A549 treated with DMSO at 1 μM for 4 hours (cell line): ENCODE data around the gene COX7B. TPM values are rescaled to one million over a fixed set of nuclear protein-coding genes. Genes with fewer than 3 reads are reported as not detected.

Experiments used
- total RNA-seq: library from RNA; stranded (reverse); fragments of 200-300 nt; extraction: Qiagen RNA extraction; gene quantifications from 5 replicates; pipeline ENCODE4 v1.2.3, GENCODE V29; 2022; ENCODE audit warnings: low read depth

Gene COX7B, protein sequence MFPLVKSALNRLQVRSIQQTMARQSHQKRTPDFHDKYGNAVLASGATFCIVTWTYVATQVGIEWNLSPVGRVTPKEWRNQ
- total RNA-seq: 557 to 700 TPM (median 577 TPM) in 5 replicates

DNA sequence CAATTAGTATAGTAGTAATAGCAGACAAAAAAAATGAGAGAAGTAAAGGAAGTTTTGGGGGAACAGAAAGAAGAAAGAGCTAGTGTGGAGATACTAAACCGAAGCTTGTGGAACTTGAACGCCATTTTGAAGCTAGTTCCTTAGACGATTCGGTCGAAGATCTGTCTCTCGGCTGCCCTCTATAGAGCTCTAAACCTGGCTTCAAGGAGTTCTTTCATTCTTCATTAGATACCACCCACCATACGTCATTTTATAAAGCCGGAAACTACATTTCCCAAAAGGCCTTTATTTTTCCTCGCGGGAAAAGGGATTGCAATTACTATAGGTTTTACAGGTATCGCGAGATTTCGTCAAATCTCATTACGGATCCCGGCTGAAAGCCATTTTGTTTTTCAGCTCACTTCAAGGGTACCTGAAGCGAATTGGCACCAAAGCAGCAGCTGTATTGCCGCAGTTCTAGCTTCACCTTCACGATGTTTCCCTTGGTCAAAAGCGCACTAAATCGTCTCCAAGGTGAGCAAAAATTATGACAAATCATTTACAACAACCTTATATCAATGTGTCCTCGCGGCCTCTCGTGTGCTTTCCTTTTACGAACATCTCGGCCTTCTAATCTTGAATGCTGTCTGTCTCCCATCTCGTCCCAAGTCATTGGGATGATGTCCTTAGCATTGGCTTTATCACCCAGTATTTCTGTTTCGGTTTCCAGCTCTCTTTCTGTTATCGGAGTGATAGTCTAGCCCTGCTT lies at the start of gene COX7B:
Gene COX7B, plus strand, starts transcription at position 388 of the 748 bp plus-strand sequence. Its CDS starts 86 bp downstream, at position 474.

DNA sequence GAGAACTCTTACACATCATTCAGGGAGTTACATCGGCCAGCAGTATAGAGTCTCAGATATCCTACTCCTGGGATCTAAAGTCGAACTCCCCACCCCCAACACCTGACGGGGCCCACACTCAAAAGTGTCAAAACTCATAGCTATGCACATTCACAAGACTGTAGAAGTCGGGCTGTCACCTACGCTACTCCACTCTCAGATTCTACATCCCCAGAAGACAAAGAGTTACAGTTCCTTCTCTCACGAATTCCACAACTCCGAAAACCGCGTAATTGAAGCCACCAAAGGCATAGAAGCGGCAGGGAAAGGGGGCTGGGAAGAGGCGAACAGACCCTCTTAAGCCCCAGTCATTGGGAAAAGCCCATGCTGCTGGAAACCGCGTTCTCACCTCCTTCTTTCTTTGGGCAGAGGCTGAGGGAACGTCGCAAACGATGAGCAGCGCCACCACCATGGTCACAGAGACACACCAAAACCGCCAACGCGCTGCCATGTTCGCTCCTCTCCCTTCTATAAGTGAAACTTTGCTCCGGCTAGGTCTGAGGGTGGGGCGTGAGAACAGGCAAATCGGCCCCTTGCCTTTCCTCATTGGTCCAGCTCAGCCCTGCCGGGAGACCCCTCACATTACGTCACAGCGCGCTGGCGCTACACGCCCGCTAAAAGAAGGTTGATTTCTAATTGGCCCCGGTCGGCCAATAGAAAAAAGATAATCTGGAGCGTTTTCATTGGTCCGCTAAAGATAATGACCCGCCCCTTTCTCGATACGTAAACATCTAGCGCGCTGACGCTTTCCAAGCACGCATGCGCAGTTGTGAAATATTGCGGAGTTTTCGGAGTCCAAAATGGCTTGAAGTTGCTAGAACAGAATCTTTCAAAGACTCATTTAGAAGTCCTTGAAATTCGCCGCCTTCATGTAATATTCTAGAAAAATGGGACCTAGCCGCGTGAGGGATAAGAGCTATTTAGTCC lies 4.1 kb upstream of the COX7B start, which contains the start of gene MAGT1:
Gene MAGT1, minus strand, starts transcription at position 515 of the 966 bp plus-strand sequence. Its CDS starts 25 bp downstream, at position 490.

DNA sequence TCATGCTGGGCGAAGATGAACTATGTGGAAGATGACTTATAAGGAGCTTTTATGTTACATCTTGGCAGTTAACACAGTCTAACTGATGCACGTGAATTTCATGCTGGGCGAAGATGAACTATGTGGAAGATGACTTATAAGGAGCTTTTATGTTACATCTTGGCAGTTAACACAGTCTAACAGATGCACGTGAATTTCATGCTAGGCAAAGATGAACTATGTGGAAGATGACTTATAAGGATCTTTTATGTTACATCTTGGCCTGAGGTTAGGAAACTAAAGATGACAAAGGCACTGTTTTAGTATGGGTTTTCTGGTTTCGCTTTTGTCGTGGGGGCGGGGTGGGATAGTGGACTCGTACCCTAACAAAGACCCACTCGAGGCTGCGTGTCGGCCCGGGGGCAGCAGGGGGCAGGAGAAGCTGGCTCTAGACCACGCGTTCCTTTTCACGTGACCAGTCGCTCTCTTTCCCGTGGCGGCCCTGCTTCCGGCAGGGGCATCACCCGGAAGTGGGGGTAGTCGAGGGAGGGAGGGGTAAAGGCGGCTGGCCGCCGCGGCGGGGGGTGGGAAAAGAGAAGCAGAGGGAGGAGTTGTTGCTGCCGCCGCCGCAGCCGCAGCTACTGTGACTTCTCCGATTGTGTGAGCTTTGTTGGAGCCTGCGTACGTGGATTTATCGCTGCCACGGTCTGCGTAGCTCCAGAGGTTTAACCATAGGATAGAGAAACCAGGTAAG lies 11.0 kb downstream of the COX7B start, which contains the start of gene ATP7A:
Gene ATP7A, plus strand, starts transcription at position 586 of the 733 bp plus-strand sequence. CDS start 60,949 bp downstream, outside the sequence.

Other genes with a start within 250 kb of the COX7B start
- gene ATRX, start 113.3 kb upstream of the COX7B start, total RNA-seq: 17.4 to 30.7 TPM (median 26.4 TPM) in 5 replicates
- gene MAGT1, start 4.0 kb upstream of the COX7B start, total RNA-seq: 37.3 to 49.0 TPM (median 44.2 TPM) in 5 replicates
- 3.0 to 4.3 TPM (median 4.1 TPM) in 5 replicates for gene ATP7A, start 11.2 kb downstream of the COX7B start, total RNA-seq
- gene PGAM4, start 70.2 kb downstream of the COX7B start, total RNA-seq: 0.17 to 0.46 TPM (median 0.36 TPM) in 3 of 5 replicates, not detected in the others
- 583 to 648 TPM (median 611 TPM) in 5 replicates for gene PGK1, start 204.8 kb downstream of the COX7B start, total RNA-seq
- 12.6 to 17.0 TPM (median 13.3 TPM) in 5 replicates for gene TAF9B, start 240.2 kb downstream of the COX7B start, total RNA-seq